K562 (cell line): ENCODE results near the gene FAM118B. TPM values are rescaled to one million over a fixed set of nuclear protein-coding genes. Genes with fewer than 3 reads are reported as not detected.

Experiments
- ATAC-seq: fragments of 200-7000 bp; cut with Tn5 transposase; 3 replicates; pipeline ENCODE4 v1.9.1; 2020; ENCODE audit warnings: moderate library complexity
- BruUV-seq: library from RNA; stranded (reverse); fragments of 400-500 nt; replicated peaks from 2 replicates; lab custom pipeline; 2021; lab: Mats Ljungman, UMichigan
- CTCF ChIA-PET: fragments of 300-600 bp; formaldehyde crosslinking; extraction: SDS; loops from one replicate; lab custom pipeline; 2021; ENCODE audit warnings: low intra/inter-chr PET ratio; lab: Yijun Ruan, JAX
- POLR2A ChIA-PET: fragments of 300-600, 350-650 bp; sonication (Branson Sonifier 250); formaldehyde crosslinking; extraction: SDS; loops from one replicate; lab custom pipeline; 2021; ENCODE audit warnings: antibody characterized with exemption, inconsistent platforms; lab: Yijun Ruan, JAX
- DNase-seq, 4 experiments: peaks; one replicate each; pipeline versions ENCODE4 v3.0.0 to v3.0.0-alpha.2; 2011 to 2018; ENCODE audit warnings: low spot score in 3 of 4, mixed read lengths in 3 of 4; ENCODE audit errors: extremely low read depth in 1 of 4
- FAIRE-seq: peaks from 2 replicates; lab custom pipeline; 2011; peaks lifted over from hg19 to GRCh38; lab: Jason Lieb, UNC
- H2AFZ ChIP-seq: 2 replicates; pipeline ENCODE4 v1.6.0; 2011; ENCODE audit warnings: low read depth, low read length, control low read depth, inconsistent platforms
- H3K27ac ChIP-seq: fragments of 200-600 bp; 3 replicates; pipeline ENCODE4 v1.8.0; 2011; ENCODE audit warnings: low read depth, mild to moderate bottlenecking, control low read depth, inconsistent platforms, low read length, moderate library complexity, mixed read lengths; ENCODE audit errors: extremely low read depth
- H3K27me3 ChIP-seq, 2 experiments: fragments of 300-600 bp in 1 of 2; 2 replicates in 1 of 2; 3 replicates in 1 of 2; pipeline versions ENCODE4 v1.6.0 to v1.8.0; 2011; ENCODE audit warnings: inconsistent platforms in 2 of 2, low read length in 2 of 2, mild to moderate bottlenecking in 1 of 2, mixed read lengths in 1 of 2, moderate library complexity in 1 of 2; ENCODE audit not compliant: control insufficient read depth in 2 of 2, insufficient read depth in 2 of 2
- H3K36me3 ChIP-seq: fragments of 300-600 bp; 3 replicates; pipeline ENCODE4 v1.8.0; 2011; ENCODE audit warnings: mild to moderate bottlenecking, low read length, inconsistent platforms; ENCODE audit not compliant: control insufficient read depth, insufficient read depth
- H3K4me1 ChIP-seq, 2 experiments: fragments of 200-600 bp in 1 of 2; replicated peaks in 1 of 2; 2 replicates in 1 of 2; 3 replicates in 1 of 2; pipeline versions ENCODE4 v1.5.1 to v1.8.0; 2011; ENCODE audit warnings: inconsistent platforms in 2 of 2, low read length in 2 of 2, mild to moderate bottlenecking in 1 of 2, mixed read lengths in 1 of 2, moderate library complexity in 1 of 2; ENCODE audit not compliant: control insufficient read depth in 2 of 2, insufficient read depth in 2 of 2
- H3K4me2 ChIP-seq: 2 replicates; pipeline ENCODE4 v1.6.1; 2011; ENCODE audit warnings: low read length, control low read depth, inconsistent platforms, mixed read lengths; ENCODE audit not compliant: insufficient read depth
- H3K4me3 ChIP-seq: fragments of 200-600 bp; sonication (generic), shearing (Covaris generic); 2 replicates; pipeline ENCODE4 v1.5.1; 2016; ENCODE audit warnings: control low read depth, inconsistent platforms
- H3K79me2 ChIP-seq: fragments of 200-600 bp; 3 replicates; pipeline ENCODE4 v1.8.0; 2011; ENCODE audit warnings: low read length, inconsistent platforms; ENCODE audit not compliant: control insufficient read depth, insufficient read depth
- H3K9ac ChIP-seq, 2 experiments: 2 replicates each; pipeline versions ENCODE4 v1.6.0 to v1.6.1; 2011; ENCODE audit warnings: low read depth in 2 of 2, low read length in 2 of 2, control low read depth in 1 of 2, inconsistent platforms in 1 of 2, mild to moderate bottlenecking in 1 of 2, mixed read lengths in 1 of 2; ENCODE audit not compliant: insufficient read depth in 1 of 2
- H3K9me1 ChIP-seq: one replicate; pipeline ENCODE4 v1.6.0; 2011; ENCODE audit warnings: inconsistent platforms, mild to moderate bottlenecking, low read length, moderate library complexity; ENCODE audit not compliant: control insufficient read depth, insufficient read depth
- H3K9me3 ChIP-seq: replicated peaks from 2 replicates; pipeline ENCODE4 v1.5.1; 2011; ENCODE audit warnings: low read depth, low read length, inconsistent platforms; ENCODE audit not compliant: control insufficient read depth, insufficient read depth
- H4K20me1 ChIP-seq: replicated peaks from 2 replicates; pipeline ENCODE4 v1.6.1; 2011; ENCODE audit warnings: low read length, inconsistent platforms, mixed read lengths; ENCODE audit not compliant: control insufficient read depth, insufficient read depth
- ARID1B ChIP-seq: fragments of 450-650 bp; IDR thresholded peaks from 2 replicates; pipeline ENCODE4 v1.6.1; 2016; ENCODE audit warnings: antibody characterized with exemption, mild to moderate bottlenecking, inconsistent platforms
- CREM ChIP-seq: IDR thresholded peaks from 2 replicates; pipeline ENCODE4 v1.6.1; 2014; ENCODE audit warnings: antibody characterized with exemption, low read depth
- DPF2 ChIP-seq: fragments of 450-650 bp; IDR thresholded peaks from 2 replicates; pipeline ENCODE4 v1.6.1; 2016
- FOSL1 ChIP-seq: fragments of 200-800 bp; sonication (Bioruptor generic); conservative IDR thresholded peaks from 2 replicates; pipeline ENCODE4 v1.6.1; 2016; ENCODE audit warnings: missing genetic modification characterization, missing compliant biosample characterization
- FOXA1 ChIP-seq: fragments of 450-650 bp; IDR thresholded peaks from 2 replicates; pipeline ENCODE4 v1.6.1; 2016; ENCODE audit warnings: mild to moderate bottlenecking, borderline replicate concordance
- GTF3C2 ChIP-seq: IDR thresholded peaks from 3 replicates; pipeline ENCODE4 v1.6.1; 2011; ENCODE audit warnings: borderline replicate concordance, mild to moderate bottlenecking, moderate library complexity; ENCODE audit not compliant: insufficient read length; ENCODE audit errors: extremely low read depth
- HDGF ChIP-seq: fragments of 450-650 bp; IDR thresholded peaks from 2 replicates; pipeline ENCODE4 v1.6.1; 2016
- JUND ChIP-seq, 2 experiments: IDR thresholded peaks; 2 replicates in 1 of 2; 3 replicates in 1 of 2; pipeline ENCODE4 v1.6.1; 2011; ENCODE audit warnings: borderline replicate concordance in 2 of 2, low read depth in 2 of 2, low read length in 2 of 2, improper control_type of control experiment in 1 of 2, missing biosample characterization in 1 of 2, missing genetic modification characterization in 1 of 2, missing genetic modification reagents in 1 of 2
- KDM1A ChIP-seq, 2 experiments: fragments of 450-650 bp; IDR thresholded peaks; 2 replicates each; pipeline ENCODE4 v1.6.1; 2016; ENCODE audit warnings: mild to moderate bottlenecking in 2 of 2
- MEIS2 ChIP-seq: fragments of 450-650 bp; IDR thresholded peaks from 2 replicates; pipeline ENCODE4 v1.6.1; 2014; ENCODE audit warnings: mild to moderate bottlenecking; ENCODE audit not compliant: partially characterized antibody
- MXD1 ChIP-seq: fragments of 250-450 bp; sonication (Bioruptor Pico); IDR thresholded peaks from 2 replicates; pipeline ENCODE4 v1.8.0; 2021; ENCODE audit warnings: borderline replicate concordance, mild to moderate bottlenecking, moderate library complexity; ENCODE audit not compliant: poor library complexity, severe bottlenecking
- NFE2 ChIP-seq: IDR thresholded peaks from 2 replicates; pipeline ENCODE4 v1.6.1; 2014; ENCODE audit warnings: antibody characterized with exemption, low read depth
- RCOR1 ChIP-seq, 2 experiments: IDR thresholded peaks; 2 replicates each; pipeline ENCODE4 v1.6.1; 2012; ENCODE audit warnings: low read depth in 2 of 2, low read length in 2 of 2, borderline replicate concordance in 1 of 2, improper control_type of control experiment in 1 of 2
- SMARCA4 ChIP-seq: fragments of 450-650 bp; IDR thresholded peaks from 2 replicates; pipeline ENCODE4 v1.6.1; 2016
- SMARCE1 ChIP-seq: fragments of 450-650 bp; IDR thresholded peaks from 2 replicates; pipeline ENCODE4 v1.7.1; 2016; ENCODE audit warnings: mild to moderate bottlenecking
- TAL1 ChIP-seq: fragments of 450-650 bp; IDR thresholded peaks from 2 replicates; pipeline ENCODE4 v1.6.1; 2016; ENCODE audit warnings: mild to moderate bottlenecking
- TBL1XR1 ChIP-seq, 2 experiments: IDR thresholded peaks; 2 replicates each; pipeline ENCODE4 v1.6.1; 2012; ENCODE audit warnings: improper control_type of control experiment in 2 of 2, low read length in 2 of 2, mild to moderate bottlenecking in 1 of 2
- TRIM24 ChIP-seq, 2 experiments: fragments of 450-650 bp; IDR thresholded peaks; 2 replicates each; pipeline ENCODE4 v1.6.1; 2016
- ZBTB26 ChIP-seq: fragments of 450-650 bp; formaldehyde crosslinking; IDR thresholded peaks from 2 replicates; pipeline ENCODE4 v1.4.0; 2022; ENCODE audit warnings: missing genetic modification characterization
- ZNF23 ChIP-seq: fragments of 250-450 bp; sonication (Bioruptor Pico); IDR thresholded peaks from 2 replicates; pipeline ENCODE4 v1.4.0; 2020; ENCODE audit warnings: mild to moderate bottlenecking
- ZNF316 ChIP-seq: fragments of 450-650 bp; IDR thresholded peaks from 2 replicates; pipeline ENCODE4 v1.6.1; 2016
- WGBS: fragments of 100-300 bp; shearing (Covaris generic); methylation state at CpG from one replicate; pipeline ENCODE4 v1.1.6; 2016; ENCODE audit warnings: low coverage, mixed read lengths; ENCODE audit not compliant: insufficient coverage; ENCODE audit errors: missing lambda C conversion rate; 5-methylcytosine and 5-hydroxymethylcytosine counted together
- in situ Hi-C: fragments of 300-500 bp; cut with MboI; formaldehyde crosslinking; loops from 4 replicates; pipeline ENCODE4 v1.15.0; 2018; ENCODE audit warnings: inconsistent platforms, mixed read lengths
- intact Hi-C: fragments of 100-400 bp; cut with micrococcal nuclease; formaldehyde crosslinking; loops from 2 replicates; pipeline ENCODE4 v1.14.2; 2022
- polyA plus RNA-seq, 8 experiments: library from polyadenylated mRNA; depleted of rRNA in 4 of 8; stranded (reverse) in 5 of 8; unstranded in 3 of 8; fragments of >200 nt; fragmentation: Nextera tagmentation in 2 of 8; fragmentation: Illumina TruSeq in 1 of 8; extraction: Ambion mirVana in 2 of 8; extraction: Trizol in 1 of 8; gene quantifications; 2 replicates each; pipeline versions ENCODE4 v1.2.1 to v1.2.3, GENCODE V29; 2011 to 2014; ENCODE audit warnings: inconsistent platforms in 1 of 8, missing spikeins in 1 of 8
- total RNA-seq, 7 experiments: library from RNA; depleted of rRNA in 6 of 7; stranded (reverse); fragments of >200 nt in 6 of 7; fragmentation: Illumina TruSeq in 2 of 7; extraction: Trizol in 2 of 7; gene quantifications; 2 replicates each; pipeline versions ENCODE4 v1.2.1 to v1.2.3, GENCODE V29; 2011 to 2021; ENCODE audit warnings: low replicate concordance in 1 of 7

FAM118B gene
- total and polyA plus RNA-seq, 9 of the 15 experiments (the other 6 are each of a cell fraction or from before 2014, with no cell fraction given), result 12.0 to 49.0 (median 22.1) TPM

GRCh38 chr11:126284829-126285228, 73.2 kb downstream of the FAM118B start:
- Histone ChIP-seq H3K4me2 (peak overlapping the region; percentile 7; the same call in 1 of the 2 replicates), H3K4me1 (peaks cover 11 to 26% of the 10 kb centered on the region in 2 experiments; a peak in 4 of 5 replicates), H2AFZ (no peak overlapping the region), H3K27me3 (no peaks in the 10 kb centered on the region), H3K9me3 (no peaks in the 10 kb centered on the region; the same call in 1 of the 2 replicates), H3K9me1 (no peaks in the 10 kb centered on the region), H3K27ac (no peak overlapping the region), H3K36me3 (no peaks in the 10 kb centered on the region), H3K9ac (no peak overlapping the region), H3K4me3 (no peak overlapping the region), H3K79me2 (no peaks in the 10 kb centered on the region), H4K20me1 (no peaks in the 10 kb centered on the region)
- FAIRE-seq, result peak; percentile 86
- no TSS peak for BruUV-seq
- 5% methylated on average over 6 of the region's 6 CpGs for WGBS
- ChIA-PET POLR2A (interaction anchor here (0.7 kb wide), 1 partner anchor 49 kb away, joined by 3 read pairs; no protein-coding TSS in a partner anchor), CTCF (no interaction called here)
- in situ Hi-C loops (no loop called here), intact Hi-C loops (no loop called here)
- ATAC-seq, result peak; percentile 35
- DNase-seq, result peak in 2 of 4 experiments; percentile 62 to 90
- no peak for TF ChIP-seq TAL1
- TF ChIP-seq NFE2, result peak; percentile 15; the same call in 1 of the 2 replicates
- TF ChIP-seq FOXA1, result no peak
- TF ChIP-seq ZNF23, result no peak
- no peak for TF ChIP-seq TBL1XR1 (IDR thresholded peaks at IDR 0.05; ENCODE audit: low read length in 2 of 2)
- TF ChIP-seq TRIM24 (IDR thresholded peaks at IDR 0.05), result no peak
- no peak for TF ChIP-seq MXD1 (CRISPR knock-in tag)
- TF ChIP-seq ZNF316, result peak; percentile 34; the same call in 1 of the 2 replicates
- TF ChIP-seq KDM1A (IDR thresholded peaks at IDR 0.05), result no peak
- no peak for TF ChIP-seq GTF3C2
- TF ChIP-seq SMARCE1, result 0 out of 2 replicates have a peak, but pooled peaks have one; percentile 29
- TF ChIP-seq ARID1B, result peak; percentile 43; the same call in 1 of the 2 replicates
- no peak for TF ChIP-seq HDGF
- TF ChIP-seq MEIS2, result peak; percentile 47
- peak; percentile 59; the same call in 1 of the 2 replicates for TF ChIP-seq DPF2
- peak; percentile 55; the same call in 1 of the 2 replicates for TF ChIP-seq SMARCA4
- TF ChIP-seq ZBTB26 (CRISPR knock-in tag), result no peak
- peak; percentile 71 for TF ChIP-seq FOSL1 (tag)
- peak; percentile 79 for TF ChIP-seq JUND (IDR thresholded peaks at IDR 0.05; ENCODE audit: borderline replicate concordance, low read depth, low read length)
- TF ChIP-seq JUND (tag; IDR thresholded peaks at IDR 0.05; ENCODE audit: borderline replicate concordance, low read depth, low read length), result peak; percentile 74; the same call in 1 of the 3 replicates
- peak; percentile 54 for TF ChIP-seq CREM
- peak in 1 of 2 experiments; percentile 66; a peak in 1 of 4 replicates for TF ChIP-seq RCOR1 (IDR thresholded peaks at IDR 0.05; ENCODE audit: borderline replicate concordance in 1 of 2, low read depth in 2 of 2, low read length in 2 of 2)
